HEK293 (cell line): Measurements from ENCODE around the gene GPR35.

Experiments
- CTCF ChIA-PET: fragments of 350-600 bp; formaldehyde crosslinking; extraction: SDS; loops from one replicate; lab custom pipeline; 2021; ENCODE audit warnings: antibody characterized with exemption; lab: Yijun Ruan, JAX
- POLR2A ChIA-PET: fragments of 300-600 bp; formaldehyde crosslinking; extraction: SDS; loops from one replicate; lab custom pipeline; 2020; ENCODE audit warnings: antibody characterized with exemption, inconsistent platforms; lab: Yijun Ruan, JAX
- H3K27ac ChIP-seq: fragments of 200-500 bp; sonication (Bioruptor generic); 2 replicates; pipeline ENCODE4 v1.5.1; 2014; ENCODE audit warnings: low read depth, low read length, control low read depth, inconsistent platforms; ENCODE audit errors: extremely low read depth
- H3K36me3 ChIP-seq, 2 experiments: fragments of 200-500 bp in 1 of 2; sonication (Bioruptor generic) in 1 of 2; 1 replicate in 1 of 2; 2 replicates in 1 of 2; pipeline ENCODE4 v1.5.1; 2014 to 2017; ENCODE audit warnings: inconsistent platforms in 2 of 2, low read length in 2 of 2; ENCODE audit not compliant: control insufficient read depth in 2 of 2, insufficient read depth in 1 of 2
- H3K4me1 ChIP-seq: fragments of 200-500 bp; sonication (Bioruptor generic); 2 replicates; pipeline ENCODE4 v1.5.1; 2014; ENCODE audit warnings: mild to moderate bottlenecking, low read length, inconsistent platforms; ENCODE audit not compliant: control insufficient read depth, insufficient read depth
- H3K4me3 ChIP-seq: 2 replicates; pipeline ENCODE4 v1.5.1; 2011; ENCODE audit warnings: low read depth, mild to moderate bottlenecking, control low read depth, low read length, moderate library complexity
- H3K9me3 ChIP-seq: fragments of 200-500 bp; sonication (Bioruptor generic); 2 replicates; pipeline ENCODE4 v1.5.1; 2014; ENCODE audit warnings: low read depth, low read length, inconsistent platforms; ENCODE audit not compliant: control insufficient read depth, insufficient read depth
- GLIS1 ChIP-seq: fragments of 450-650 bp; formaldehyde crosslinking; IDR thresholded peaks from 2 replicates; pipeline ENCODE4 v1.5.1; 2016; ENCODE audit warnings: missing biosample characterization, missing genetic modification characterization
- IKZF3 ChIP-seq: fragments of 450-650 bp; IDR thresholded peaks from 2 replicates; pipeline ENCODE4 v1.5.0; 2018; ENCODE audit warnings: missing biosample characterization, mild to moderate bottlenecking, missing genetic modification characterization, moderate library complexity
- KLF8 ChIP-seq: fragments of 450-650 bp; formaldehyde crosslinking; IDR thresholded peaks from 2 replicates; pipeline ENCODE4 v1.5.1; 2016; ENCODE audit warnings: missing biosample characterization, missing genetic modification characterization
- MEIS1 ChIP-seq: sonication (generic); formaldehyde crosslinking; IDR thresholded peaks from 2 replicates; pipeline ENCODE4 v1.8.1; 2022; ENCODE audit warnings: missing genetic modification reagents, mild to moderate bottlenecking, borderline replicate concordance
- PATZ1 ChIP-seq: fragments of 450-650 bp; formaldehyde crosslinking; IDR thresholded peaks from 2 replicates; pipeline ENCODE4 v1.5.1; 2016; ENCODE audit warnings: missing biosample characterization, missing genetic modification characterization
- PRDM10 ChIP-seq: fragments of 450-650 bp; formaldehyde crosslinking; IDR thresholded peaks from 2 replicates; pipeline ENCODE4 v1.5.1; 2016; ENCODE audit warnings: missing biosample characterization, missing genetic modification characterization
- SALL2 ChIP-seq: fragments of 450-650 bp; formaldehyde crosslinking; IDR thresholded peaks from 2 replicates; pipeline ENCODE4 v1.5.0; 2017; ENCODE audit warnings: missing biosample characterization, mild to moderate bottlenecking, missing genetic modification characterization, borderline replicate concordance
- SCRT1 ChIP-seq: fragments of 450-650 bp; formaldehyde crosslinking; IDR thresholded peaks from 2 replicates; pipeline ENCODE4 v1.5.1; 2016; ENCODE audit warnings: missing biosample characterization, missing genetic modification characterization, borderline replicate concordance
- SP2 ChIP-seq: fragments of 450-650 bp; formaldehyde crosslinking; IDR thresholded peaks from 2 replicates; pipeline ENCODE4 v1.5.1; 2016; ENCODE audit warnings: missing biosample characterization, missing genetic modification characterization
- SP3 ChIP-seq: fragments of 450-650 bp; formaldehyde crosslinking; IDR thresholded peaks from 2 replicates; pipeline ENCODE4 v1.5.1; 2016; ENCODE audit warnings: missing biosample characterization, missing genetic modification characterization
- SP7 ChIP-seq: fragments of 450-650 bp; formaldehyde crosslinking; IDR thresholded peaks from 2 replicates; pipeline ENCODE4 v1.5.1; 2016; ENCODE audit warnings: missing biosample characterization, missing genetic modification characterization
- ZBTB17 ChIP-seq: fragments of 450-650 bp; formaldehyde crosslinking; IDR thresholded peaks from 2 replicates; pipeline ENCODE4 v1.5.1; 2016; ENCODE audit warnings: missing biosample characterization, missing genetic modification characterization
- ZBTB20 ChIP-seq: fragments of 450-650 bp; formaldehyde crosslinking; IDR thresholded peaks from 2 replicates; pipeline ENCODE4 v1.5.1; 2016; ENCODE audit warnings: missing biosample characterization, missing genetic modification characterization
- ZNF10 ChIP-seq: fragments of 450-650 bp; formaldehyde crosslinking; IDR thresholded peaks from 2 replicates; pipeline ENCODE4 v1.5.1; 2017; ENCODE audit warnings: missing biosample characterization, missing genetic modification characterization
- ZNF202 ChIP-seq: fragments of 450-650 bp; formaldehyde crosslinking; IDR thresholded peaks from 2 replicates; pipeline ENCODE4 v1.5.1; 2016; ENCODE audit warnings: missing biosample characterization, missing genetic modification characterization, borderline replicate concordance
- ZNF350 ChIP-seq: fragments of 450-650 bp; formaldehyde crosslinking; IDR thresholded peaks from 2 replicates; pipeline ENCODE4 v1.5.0; 2017; ENCODE audit warnings: missing biosample characterization, mild to moderate bottlenecking, missing genetic modification characterization
- ZNF354C ChIP-seq: fragments of 450-650 bp; formaldehyde crosslinking; IDR thresholded peaks from 2 replicates; pipeline ENCODE4 v1.5.1; 2016; ENCODE audit warnings: missing biosample characterization, missing genetic modification characterization, low read depth, borderline replicate concordance
- ZNF394 ChIP-seq: fragments of 450-650 bp; formaldehyde crosslinking; IDR thresholded peaks from 2 replicates; pipeline ENCODE4 v1.5.1; 2016; ENCODE audit warnings: missing biosample characterization, missing genetic modification characterization, mild to moderate bottlenecking, moderate library complexity, borderline replicate concordance
- ZNF571 ChIP-seq: fragments of 450-650 bp; formaldehyde crosslinking; IDR thresholded peaks from 2 replicates; pipeline ENCODE4 v1.5.0; 2017; ENCODE audit warnings: missing biosample characterization, missing genetic modification characterization
- ZNF600 ChIP-seq: fragments of 450-650 bp; formaldehyde crosslinking; IDR thresholded peaks from 2 replicates; pipeline ENCODE4 v1.5.1; 2016; ENCODE audit warnings: missing biosample characterization, missing genetic modification characterization
- ZNF610 ChIP-seq: fragments of 450-650 bp; formaldehyde crosslinking; IDR thresholded peaks from 2 replicates; pipeline ENCODE4 v1.5.1; 2016; ENCODE audit warnings: missing biosample characterization, missing genetic modification characterization, borderline replicate concordance
- ZNF623 ChIP-seq: fragments of 450-650 bp; formaldehyde crosslinking; IDR thresholded peaks from 2 replicates; pipeline ENCODE4 v1.5.1; 2016; ENCODE audit warnings: missing biosample characterization, missing genetic modification characterization
- ZNF785 ChIP-seq: fragments of 450-650 bp; formaldehyde crosslinking; IDR thresholded peaks from 2 replicates; pipeline ENCODE4 v1.5.1; 2016; ENCODE audit warnings: missing biosample characterization, missing genetic modification characterization
- ZNF837 ChIP-seq: fragments of 450-650 bp; formaldehyde crosslinking; IDR thresholded peaks from 2 replicates; pipeline ENCODE4 v1.5.1; 2016; ENCODE audit warnings: missing biosample characterization, missing genetic modification characterization
- ZSCAN16 ChIP-seq: fragments of 450-650 bp; formaldehyde crosslinking; IDR thresholded peaks from 2 replicates; pipeline ENCODE4 v1.5.1; 2016; ENCODE audit warnings: missing biosample characterization, missing genetic modification characterization
- ZSCAN23 ChIP-seq: fragments of 450-650 bp; formaldehyde crosslinking; IDR thresholded peaks from 2 replicates; pipeline ENCODE4 v1.5.1; 2016; ENCODE audit warnings: missing biosample characterization, missing genetic modification characterization
- ZXDB ChIP-seq: fragments of 450-650 bp; formaldehyde crosslinking; IDR thresholded peaks from 2 replicates; pipeline ENCODE4 v1.5.1; 2016; ENCODE audit warnings: missing biosample characterization, missing genetic modification characterization
- TF ChIP-seq, protein P1 (sequence below): fragments of 450-650 bp; formaldehyde crosslinking; IDR thresholded peaks from 2 replicates; pipeline ENCODE4; 2016; ENCODE audit warnings: missing biosample characterization, missing genetic modification characterization

Gene GPR35

DNA sequence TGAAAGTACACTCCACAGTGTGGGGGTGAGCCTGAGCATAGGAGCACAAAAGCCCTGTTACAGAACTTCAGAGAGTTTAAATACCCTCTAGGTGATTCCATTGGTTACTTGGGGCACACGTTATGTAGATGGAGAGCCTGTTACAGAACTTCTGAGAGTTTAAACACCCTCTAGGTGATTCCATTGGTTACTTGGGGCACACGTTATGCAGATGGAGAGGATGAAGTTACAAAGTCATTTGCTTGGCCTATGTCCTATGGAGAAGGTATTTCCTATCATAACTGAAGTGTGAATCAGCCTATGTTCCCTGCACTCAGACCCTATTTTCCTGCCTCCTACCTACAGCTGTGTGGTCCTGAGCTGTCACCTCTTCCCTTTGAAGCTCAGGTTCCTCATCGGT, 42.5 kb upstream of the GPR35 start (continued):
- TF ChIP-seq KLF8 (tag by site-specific recombination) (no peak), SCRT1 (no peak), ZNF202 (no peak)
- TF ChIP-seq, all 188 proteins: peak for 0

- no peaks in the 10 kb centered on the region for H3K9me3 ChIP-seq
- H3K36me3 ChIP-seq: peaks cover 0 to 19% of the 10 kb centered on the region in 2 experiments; a peak in 1 of 3 replicates
- ChIA-PET POLR2A (no interaction called here), CTCF (interaction anchor here (0.6 to 5.5 kb wide), 2 partner anchors 17 to 351 kb away, joined by 5 to 34 read pairs; no protein-coding TSS in a partner anchor)
- H3K4me3 ChIP-seq: no peak overlapping the region
- peaks cover 21% of the 10 kb centered on the region for H3K4me1 ChIP-seq
- no peak overlapping the region for H3K27ac ChIP-seq
- no peak for TF ChIP-seq ZNF785 (tag by site-specific recombination)
- TF ChIP-seq ZBTB17: no peak
- TF ChIP-seq ZNF837 (tag by site-specific recombination): no peak
- no peak for TF ChIP-seq ZBTB20 (tag by site-specific recombination)
- TF ChIP-seq ZNF571 (tag by site-specific recombination): no peak
- no peak for TF ChIP-seq ZSCAN16
- TF ChIP-seq SALL2: no peak
- no peak for TF ChIP-seq ZNF610 (tag by site-specific recombination)
- TF ChIP-seq ZNF10: no peak
- no peak for TF ChIP-seq ZSCAN23 (tag by site-specific recombination)
- TF ChIP-seq ZNF202: no peak
- TF ChIP-seq ZNF623 (tag by site-specific recombination): no peak
- TF ChIP-seq, protein P1, sequence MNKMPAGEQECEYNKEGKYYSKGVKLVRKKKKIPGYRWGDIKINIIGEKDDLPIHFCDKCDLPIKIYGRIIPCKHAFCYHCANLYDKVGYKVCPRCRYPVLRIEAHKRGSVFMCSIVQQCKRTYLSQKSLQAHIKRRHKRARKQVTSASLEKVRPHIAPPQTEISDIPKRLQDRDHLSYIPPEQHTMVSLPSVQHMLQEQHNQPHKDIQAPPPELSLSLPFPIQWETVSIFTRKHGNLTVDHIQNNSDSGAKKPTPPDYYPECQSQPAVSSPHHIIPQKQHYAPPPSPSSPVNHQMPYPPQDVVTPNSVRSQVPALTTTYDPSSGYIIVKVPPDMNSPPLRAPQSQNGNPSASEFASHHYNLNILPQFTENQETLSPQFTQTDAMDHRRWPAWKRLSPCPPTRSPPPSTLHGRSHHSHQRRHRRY (tag by site-specific recombination): no peak
Measured at GRCh38 chr2:240583774-240584173, 41.5 kb upstream of the GPR35 start.

DNA sequence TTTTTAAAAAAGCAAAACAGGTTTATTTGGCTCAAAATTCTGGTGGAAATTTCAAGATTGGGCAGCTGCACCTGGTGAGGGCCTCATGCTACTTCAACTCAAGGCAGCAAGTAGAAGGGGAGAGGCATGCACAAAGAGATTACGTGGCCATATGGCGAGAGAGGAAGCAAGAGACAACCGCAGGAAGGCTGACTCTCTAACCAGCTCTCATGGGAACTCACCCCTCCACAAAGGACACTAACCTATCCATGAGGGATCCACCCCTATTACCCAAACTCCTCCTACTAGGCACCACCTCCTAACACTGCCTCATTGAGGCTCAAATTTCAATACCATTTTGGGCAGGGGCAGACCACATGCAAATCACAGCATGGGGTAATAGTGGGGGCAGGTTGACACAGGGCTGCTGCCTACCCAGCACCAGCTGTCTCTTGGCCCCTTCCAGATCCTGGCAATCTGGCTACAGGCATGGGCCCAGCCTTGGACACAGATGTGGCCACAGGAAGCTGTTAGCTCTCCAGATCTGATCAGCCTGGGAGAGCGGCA, 40.7 kb upstream of the GPR35 start:
- Histone ChIP-seq H3K27ac (no peak overlapping the region), H3K9me3 (no peaks in the 10 kb centered on the region), H3K36me3 (peaks cover 0 to 19% of the 10 kb centered on the region in 2 experiments; a peak in 1 of 3 replicates), H3K4me1 (peaks cover 21% of the 10 kb centered on the region), H3K4me3 (no peak overlapping the region)
- CTCF ChIA-PET: interaction anchor here (5.5 kb wide), 1 partner anchor 18 kb away, joined by 34 read pairs; no protein-coding TSS in a partner anchor
- TF ChIP-seq PATZ1 (tag by site-specific recombination): peak; percentile 20; the same call in 1 of the 2 replicates
- 0 out of 2 replicates have a peak, but pooled peaks have one; percentile 39 for TF ChIP-seq SP3 (tag by site-specific recombination)
- TF ChIP-seq SP7: peak; percentile 49
- TF ChIP-seq GLIS1 (tag by site-specific recombination): peak; percentile 86
- peak; percentile 36 for TF ChIP-seq ZBTB17
- TF ChIP-seq ZNF350 (tag by site-specific recombination): no peak
- TF ChIP-seq IKZF3: no peak
- TF ChIP-seq ZNF600 (tag by site-specific recombination): 0 out of 2 replicates have a peak, but pooled peaks have one; percentile 43
- peak; percentile 94 for TF ChIP-seq PRDM10 (tag by site-specific recombination)
- TF ChIP-seq ZXDB (tag by site-specific recombination): 0 out of 2 replicates have a peak, but pooled peaks have one; percentile 31
- peak; percentile 52 for TF ChIP-seq SP2 (tag by site-specific recombination)
- TF ChIP-seq ZNF10: no peak
- no peak for TF ChIP-seq ZNF394 (tag by site-specific recombination)
- TF ChIP-seq ZNF354C: no peak
- no peak for TF ChIP-seq MEIS1
- POLR2A ChIA-PET: interaction anchor here (3.3 kb wide), 1 partner anchor 24 kb away, joined by 53 read pairs; the partner anchor contains the start of gene DUSP28
